A549 (cell line): ENCODE results near the gene GSTA2.

Experiments
- CBX2 ChIP-seq: fragments of 200-600 bp; sonication (generic); IDR thresholded peaks from 2 replicates; pipeline ENCODE4 v1.6.1; 2016; ENCODE audit warnings: low read depth, mild to moderate bottlenecking, borderline replicate concordance
- CEBPB ChIP-seq, 2 experiments: fragments of >200 bp in 1 of 2; sonication (Bioruptor Twin) in 1 of 2; formaldehyde crosslinking in 1 of 2; IDR thresholded peaks; 2 replicates each; pipeline ENCODE4 v1.6.1; 2012 to 2016
- CTCF ChIP-seq: fragments of >200 bp; sonication (Bioruptor Twin); formaldehyde crosslinking; IDR thresholded peaks from 3 replicates; pipeline ENCODE4 v1.5.1; 2016
- EP300 ChIP-seq, 2 experiments: fragments of >200 bp; sonication (Bioruptor Twin); formaldehyde crosslinking; IDR thresholded peaks; 2 replicates in 1 of 2; 3 replicates in 1 of 2; pipeline ENCODE4 v1.6.1; 2016 to 2017
- HMGXB4 ChIP-seq: fragments of 250-450 bp; sonication (Bioruptor Pico); IDR thresholded peaks from 2 replicates; pipeline ENCODE4 v1.5.0; 2021; ENCODE audit warnings: mild to moderate bottlenecking, moderate library complexity, borderline replicate concordance
- MAFK ChIP-seq: fragments of 450-650 bp; IDR thresholded peaks from 2 replicates; pipeline ENCODE4 v1.6.1; 2014; ENCODE audit not compliant: partially characterized antibody
- PHF8 ChIP-seq: fragments of 200-600 bp; sonication (generic); IDR thresholded peaks from 2 replicates; pipeline ENCODE4 v1.6.1; 2016; ENCODE audit warnings: low read depth, mild to moderate bottlenecking, antibody characterized with exemption, moderate library complexity, borderline replicate concordance
- POLR2A ChIP-seq: IDR thresholded peaks from 2 replicates; pipeline ENCODE4 v1.6.1; 2012; ENCODE audit warnings: mild to moderate bottlenecking, low read length
- RAD21 ChIP-seq, 2 experiments: fragments of >200 bp in 1 of 2; sonication (Bioruptor Twin) in 1 of 2; formaldehyde crosslinking in 1 of 2; IDR thresholded peaks in 1 of 2; conservative IDR thresholded peaks in 1 of 2; 2 replicates in 1 of 2; 3 replicates in 1 of 2; pipeline ENCODE4 v1.6.1; 2012 to 2018; ENCODE audit warnings: inconsistent platforms in 1 of 2
- USF2 ChIP-seq: fragments of 450-650 bp; IDR thresholded peaks from 2 replicates; pipeline ENCODE4 v1.6.1; 2014; ENCODE audit warnings: antibody characterized with exemption

- TF ChIP-seq POLR2A (no peak), CTCF (no peak), CEBPB (IDR thresholded peaks at IDR 0.05) (no peak), HMGXB4 (CRISPR knock-in tag) (no peak), MAFK (no peak), PHF8 (no peak), CBX2 (no peak), USF2 (no peak), RAD21 (conservative IDR thresholded peaks at IDR 0.05 in 1 of 2, IDR thresholded peaks at IDR 0.05 in 1 of 2) (no peak), EP300 (IDR thresholded peaks at IDR 0.05) (no peak)
These were observed 23.1 kb upstream of the GSTA2 start for GRCh38 chr6:52786249-52786956.
